OCI-LY1 (cell line): ENCODE results near the gene TLE2.

Experiments used
- H2AFZ ChIP-seq: fragments of 200-600 bp; sonication (generic), shearing (Covaris generic); 2 replicates; pipeline ENCODE4 v1.6.0; 2014; ENCODE audit warnings: antibody characterized with exemption, mild to moderate bottlenecking, low read length
- H3F3A ChIP-seq: fragments of 200-600 bp; sonication (generic), shearing (Covaris generic); 2 replicates; pipeline ENCODE4 v1.6.0; 2014; ENCODE audit warnings: mild to moderate bottlenecking, antibody characterized with exemption, low read length, moderate library complexity; ENCODE audit not compliant: insufficient read depth
- H3K27ac ChIP-seq: fragments of 200-600 bp; sonication (generic); 2 replicates; pipeline ENCODE4 v1.5.1; 2014; ENCODE audit warnings: low read length, mixed run types, mild to moderate bottlenecking, low read depth; ENCODE audit not compliant: poor library complexity, severe bottlenecking
- H3K27me3 ChIP-seq: fragments of 200-600 bp; sonication (generic); 2 replicates; pipeline ENCODE4 v1.6.0; 2014; ENCODE audit warnings: antibody characterized with exemption, mild to moderate bottlenecking, low read length, moderate library complexity; ENCODE audit not compliant: insufficient read depth
- H3K36me3 ChIP-seq: fragments of 200-600 bp; sonication (generic); 2 replicates; pipeline ENCODE4 v1.6.1; 2014; ENCODE audit warnings: mild to moderate bottlenecking, antibody characterized with exemption, low read length, moderate library complexity, mixed read lengths; ENCODE audit not compliant: insufficient read depth
- H3K4me1 ChIP-seq: fragments of 200-600 bp; sonication (generic); 2 replicates; pipeline ENCODE4 v1.5.1; 2014; ENCODE audit warnings: mild to moderate bottlenecking, low read length, moderate library complexity; ENCODE audit not compliant: insufficient read depth, severe bottlenecking
- H3K4me2 ChIP-seq: fragments of 200-600 bp; sonication (generic), shearing (Covaris generic); 2 replicates; pipeline ENCODE4 v1.6.1; 2014; ENCODE audit warnings: low read length
- H3K4me3 ChIP-seq: fragments of 200-600 bp; sonication (generic); 2 replicates; pipeline ENCODE4 v1.5.1; 2014; ENCODE audit warnings: low read length, low read depth, mild to moderate bottlenecking, mixed read lengths; ENCODE audit not compliant: poor library complexity, severe bottlenecking
- H3K79me2 ChIP-seq: fragments of 200-600 bp; shearing (Covaris generic); 2 replicates; pipeline ENCODE4 v1.6.1; 2016; ENCODE audit warnings: mixed run types, low read length, mixed read lengths; ENCODE audit not compliant: insufficient read depth
- H3K9ac ChIP-seq: fragments of 200-600 bp; sonication (generic), shearing (Covaris generic); 2 replicates; pipeline ENCODE4 v1.6.1; 2014; ENCODE audit warnings: mild to moderate bottlenecking, low read length, mixed read lengths
- H3K9me2 ChIP-seq: fragments of 200-600 bp; sonication (generic), shearing (Covaris generic); 2 replicates; pipeline ENCODE4 v1.6.1; 2014; ENCODE audit warnings: low read depth, mild to moderate bottlenecking, low read length, mixed read lengths
- H3K9me3 ChIP-seq: fragments of 200-600 bp; shearing (Covaris generic); 2 replicates; pipeline ENCODE4 v1.6.1; 2014; ENCODE audit warnings: low read length, mixed read lengths
- H4K20me1 ChIP-seq: fragments of 200-600 bp; sonication (generic), shearing (Covaris generic); 2 replicates; pipeline ENCODE4 v1.6.0; 2016; ENCODE audit warnings: mild to moderate bottlenecking, low read length; ENCODE audit not compliant: insufficient read depth
- CTCF ChIP-seq: fragments of 200-600 bp; sonication (generic), shearing (Covaris generic); IDR thresholded peaks from 2 replicates; pipeline ENCODE4 v1.5.1; 2017; ENCODE audit warnings: mild to moderate bottlenecking, antibody characterized with exemption, low read length, moderate library complexity, mixed read lengths
- EZH2 ChIP-seq: fragments of 200-600 bp; sonication (generic), shearing (Covaris generic); IDR thresholded peaks from 2 replicates; pipeline ENCODE4 v1.8.0; 2017; ENCODE audit warnings: borderline replicate concordance, mixed run types, mild to moderate bottlenecking, antibody characterized with exemption, low read length, moderate library complexity, mixed read lengths

Gene TLE2

DNA sequence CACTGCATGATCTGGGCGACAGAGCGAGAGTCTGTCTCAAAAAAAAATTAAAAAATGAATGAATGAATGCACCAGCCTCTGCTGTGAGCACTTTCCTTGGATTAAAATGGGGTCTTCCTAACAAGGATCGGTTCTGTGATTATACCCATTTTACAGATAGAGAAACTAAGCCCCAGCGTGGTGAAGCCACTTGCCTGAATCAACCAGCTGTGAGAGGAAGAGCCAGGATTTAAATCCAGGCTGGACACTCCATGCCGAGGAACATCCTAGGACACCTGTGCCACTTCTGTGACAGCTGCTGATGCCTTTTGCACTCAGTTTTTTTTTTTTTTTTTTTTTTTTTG is 19.1 kb upstream of the TLE2 start:
- no peak for TF ChIP-seq EZH2
- no peak for TF ChIP-seq CTCF
- Histone ChIP-seq H3K4me2 (no peak overlapping the region), H3F3A (no peaks in the 10 kb centered on the region), H3K27me3 (no peaks in the 10 kb centered on the region; the same call in 1 of the 2 replicates), H3K9ac (no peak overlapping the region), H3K9me2 (no peaks in the 10 kb centered on the region), H2AFZ (no peak overlapping the region), H3K36me3 (peaks cover 3% of the 10 kb centered on the region), H3K4me1 (no peaks in the 10 kb centered on the region), H3K79me2 (no peaks in the 10 kb centered on the region), H4K20me1 (no peaks in the 10 kb centered on the region), H3K27ac (no peak overlapping the region), H3K9me3 (no peaks in the 10 kb centered on the region), H3K4me3 (no peak overlapping the region)

GRCh38 chr19:3047496-3048189 is 18.6 kb upstream of the TLE2 start:
- H2AFZ ChIP-seq: no peak overlapping the region
- TF ChIP-seq CTCF: no peak
- TF ChIP-seq EZH2: no peak
- H3K36me3 ChIP-seq: no peaks in the 10 kb centered on the region
- no peak overlapping the region for H3K9ac ChIP-seq
- no peaks in the 10 kb centered on the region for H3F3A ChIP-seq
- H3K4me2 ChIP-seq: no peak overlapping the region
- no peaks in the 10 kb centered on the region for H3K9me2 ChIP-seq
- no peaks in the 10 kb centered on the region for H3K9me3 ChIP-seq
- H3K4me1 ChIP-seq: no peaks in the 10 kb centered on the region
- no peak overlapping the region for H3K27ac ChIP-seq
- no peaks in the 10 kb centered on the region; the same call in 1 of the 2 replicates for H3K27me3 ChIP-seq
- no peaks in the 10 kb centered on the region for H3K79me2 ChIP-seq
- H4K20me1 ChIP-seq: no peaks in the 10 kb centered on the region
- H3K4me3 ChIP-seq: no peak overlapping the region

GRCh38 chr19:3046698-3047495 is 17.8 kb upstream of the TLE2 start:
- Histone ChIP-seq H3K79me2 (no peaks in the 10 kb centered on the region), H2AFZ (no peak overlapping the region), H3K9ac (no peak overlapping the region), H3K9me2 (no peaks in the 10 kb centered on the region), H4K20me1 (no peaks in the 10 kb centered on the region), H3K27ac (no peak overlapping the region), H3K4me2 (no peak overlapping the region), H3K36me3 (no peaks in the 10 kb centered on the region), H3K4me3 (no peak overlapping the region), H3K27me3 (no peaks in the 10 kb centered on the region; the same call in 1 of the 2 replicates), H3F3A (no peaks in the 10 kb centered on the region), H3K9me3 (no peaks in the 10 kb centered on the region), H3K4me1 (no peaks in the 10 kb centered on the region)
- TF ChIP-seq EZH2 (no peak), CTCF (no peak)
